Renal cortex interstitium (tissue), 11 donors: Measurements from ENCODE around the gene PHF21B. TPM values are rescaled to one million over a fixed set of nuclear protein-coding genes. Genes with fewer than 3 reads are reported as not detected.

Source experiments
- DNase-seq, 11 donors: peaks; one replicate each; pipeline ENCODE4 v3.0.0-alpha.2; 2013; ENCODE audit warnings: low read depth in 9 of 11, low spot score in 4 of 11; ENCODE audit errors: extremely low read depth in 1 of 11
- polyA plus RNA-seq, 3 donors: library from polyadenylated mRNA; unstranded; fragments of 120-200 nt; gene quantifications; one replicate each; pipeline ENCODE4 v1.2.1, GENCODE V29; 2013; ENCODE audit not compliant: insufficient read length in 3 of 3

The PHF21B gene
- polyA plus RNA-seq, 3 donors, result 4.3 to 7.4 (median 4.5) TPM

GRCh38 chr22:44890416-44891292 is 119.2 kb downstream of the PHF21B start:
- no peak for DNase-seq

GRCh38 chr22:44889255-44889878 is 120.4 kb downstream of the PHF21B start:
- DNase-seq, result no peak

GRCh38 chr22:44888491-44889254 is 121.1 kb downstream of the PHF21B start:
- no peak for DNase-seq

DNA sequence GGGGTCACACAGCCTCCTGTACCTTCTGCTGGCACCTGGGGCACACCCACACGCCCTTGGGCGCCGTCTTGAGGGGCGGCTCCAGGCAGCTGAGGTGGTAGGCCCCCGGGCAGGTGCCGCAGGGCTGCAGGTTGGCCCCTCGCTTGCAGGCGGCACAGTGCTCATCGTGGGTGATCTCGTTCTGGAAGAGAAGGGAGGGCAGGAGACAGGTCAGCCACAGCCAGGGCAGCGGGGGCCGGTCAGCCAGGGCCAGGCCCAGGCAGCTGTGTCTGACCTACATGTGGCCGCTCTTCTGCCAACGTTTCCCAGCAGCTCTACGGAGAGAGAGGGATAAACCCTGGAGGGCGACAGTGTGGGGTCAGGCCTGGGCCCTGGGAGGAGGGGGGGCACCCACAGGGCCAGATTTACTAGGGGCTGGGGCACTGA is 121.9 kb downstream of the PHF21B start:
- DNase-seq, result no peak

- DNase-seq, result no peak
These were observed 123.9 kb downstream of the PHF21B start for GRCh38 chr22:44885806-44886360.

- no peak for DNase-seq
These were observed 124.6 kb downstream of the PHF21B start for GRCh38 chr22:44884968-44885805.

DNA sequence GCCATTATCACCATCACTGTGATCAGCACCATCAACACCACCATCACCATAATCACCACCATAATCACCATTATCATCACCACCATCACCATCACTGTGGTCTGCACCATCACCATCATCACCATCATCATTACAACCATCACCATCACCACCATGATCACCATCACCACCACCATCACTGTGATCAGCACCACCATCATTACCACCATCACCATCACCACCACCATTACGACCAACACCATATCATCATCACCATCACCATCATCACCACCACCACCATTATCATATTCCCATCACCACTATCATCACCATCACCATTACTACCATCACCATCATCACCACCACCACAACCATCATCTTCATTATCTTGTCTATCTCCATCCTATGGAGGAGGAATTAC is 125.2 kb downstream of the PHF21B start:
- no peak for DNase-seq

DNA sequence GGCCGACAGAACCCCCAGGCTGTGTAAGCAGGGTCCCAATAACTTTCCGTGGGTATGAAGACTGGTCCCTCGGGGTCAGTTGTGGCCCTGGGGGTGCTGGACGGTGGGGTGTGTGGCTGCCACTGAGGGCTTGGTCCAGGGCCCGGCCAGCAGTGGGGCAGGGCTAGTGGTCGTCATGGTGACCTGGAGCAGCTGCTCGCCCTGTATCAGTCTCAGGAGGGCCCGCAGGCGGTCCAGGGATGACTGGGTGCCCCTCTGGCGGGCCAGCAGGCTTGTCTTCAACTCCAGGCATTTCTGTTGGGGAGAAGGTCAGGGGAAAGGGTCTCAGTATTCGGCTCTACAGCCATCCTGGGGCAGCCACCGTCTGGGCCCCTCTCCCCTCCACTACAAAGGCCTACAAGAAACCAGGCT is 126.8 kb downstream of the PHF21B start:
- no peak for DNase-seq

GRCh38 chr22:44882226-44882905 is 127.4 kb downstream of the PHF21B start:
- no peak for DNase-seq

GRCh38 chr22:44881624-44882023 is 128.2 kb downstream of the PHF21B start:
- DNase-seq, result no peak

DNA sequence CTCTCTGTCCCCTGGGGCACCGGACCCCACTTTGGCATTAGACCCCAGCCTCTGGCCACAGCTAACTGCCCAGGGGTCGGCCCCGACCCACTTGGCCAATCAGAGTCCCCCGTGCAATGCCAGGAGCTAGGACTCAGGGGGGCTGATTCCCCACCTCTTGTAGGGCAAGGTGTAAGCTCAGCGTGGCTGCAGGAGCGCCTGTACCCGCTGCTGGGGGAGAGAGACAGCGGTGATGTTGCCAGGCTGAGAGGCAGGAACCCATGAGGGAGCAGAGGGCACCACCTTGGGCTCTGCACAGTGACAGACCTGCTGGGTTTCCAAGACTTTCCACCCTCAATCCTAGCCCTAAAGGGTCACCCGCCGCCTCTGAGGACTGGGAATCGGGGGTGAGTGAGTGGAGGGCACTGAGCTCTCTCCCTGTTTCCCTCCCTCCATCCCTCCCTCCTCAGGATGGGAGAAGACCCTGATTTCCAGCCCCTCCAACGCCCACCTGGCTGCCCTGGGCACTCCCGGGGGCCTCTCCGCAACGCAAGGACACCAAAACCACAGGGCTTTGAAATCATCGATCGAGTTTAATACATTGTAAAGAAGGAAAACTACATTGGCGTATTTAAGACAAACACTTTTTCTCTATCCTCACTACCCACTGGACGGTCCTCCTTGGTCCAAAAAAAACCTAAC is 129.1 kb downstream of the PHF21B start:
- DNase-seq, result no peak

GRCh38 chr22:44879301-44879680 is 130.5 kb downstream of the PHF21B start:
- no peak for DNase-seq

DNA sequence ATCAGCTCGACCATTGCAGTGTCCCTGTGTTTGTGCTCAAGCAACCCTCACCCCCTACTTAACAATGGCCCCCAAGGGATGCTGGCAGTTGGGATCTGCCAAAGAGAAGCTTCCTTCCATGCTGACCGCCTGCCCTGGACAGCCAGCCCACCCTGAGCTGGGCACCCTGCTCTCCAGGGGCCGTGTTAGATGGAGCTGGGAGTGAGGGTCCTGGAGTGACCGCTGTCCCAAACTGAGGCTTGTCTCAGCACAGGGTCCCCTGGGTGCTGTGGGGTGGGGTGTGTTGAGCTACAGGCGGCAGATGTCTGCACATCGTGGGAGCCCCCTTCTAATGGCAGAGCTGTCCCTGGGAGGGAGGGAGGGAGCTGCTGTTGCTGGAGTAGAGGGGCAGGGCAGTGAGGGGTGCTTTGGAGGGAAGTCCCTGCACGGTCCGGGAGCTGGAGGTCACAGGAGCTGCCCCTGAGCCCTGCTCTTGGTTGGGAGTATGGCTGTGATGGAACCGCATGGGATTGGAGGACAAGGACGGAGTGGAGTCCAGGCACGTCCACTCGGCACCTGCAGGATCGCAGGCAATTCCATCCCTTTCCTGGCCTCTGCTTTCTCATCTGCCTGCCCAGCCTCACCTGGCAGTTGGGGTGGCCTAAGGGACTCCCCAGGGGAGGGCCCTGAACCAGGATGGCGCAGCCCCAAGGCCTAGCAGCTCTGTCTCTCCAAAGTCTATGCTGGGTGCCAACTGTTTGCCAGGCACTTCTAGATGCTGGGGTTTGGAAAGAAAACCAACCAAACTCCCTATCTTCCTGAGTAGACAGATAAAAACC is 131.1 kb downstream of the PHF21B start:
- DNase-seq, result no peak

DNA sequence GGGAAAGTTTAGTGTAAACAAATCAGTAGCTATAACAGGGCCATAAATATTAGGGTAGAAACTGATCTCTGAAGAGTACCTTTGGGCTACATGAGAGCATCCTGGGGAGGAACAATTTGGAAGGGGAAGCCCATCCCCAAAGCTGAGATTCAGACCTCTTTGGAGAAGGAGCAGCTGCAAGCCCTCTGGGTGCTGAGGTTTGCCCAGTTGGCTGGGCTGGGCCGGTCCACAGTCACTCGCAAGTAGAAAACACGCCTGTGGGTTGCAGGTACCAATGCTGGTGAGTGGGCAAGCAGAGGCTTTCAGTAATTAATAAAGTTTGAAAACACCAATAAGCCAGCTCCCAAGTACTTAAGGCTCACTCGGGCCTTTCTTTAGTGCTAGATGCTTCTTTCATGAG is 132.9 kb downstream of the PHF21B start:
- DNase-seq, result no peak

GRCh38 chr22:44871782-44872181 is 138.0 kb downstream of the PHF21B start:
- no peak for DNase-seq

- no peak for DNase-seq
These were observed 139.8 kb downstream of the PHF21B start for GRCh38 chr22:44870021-44870420.

DNA sequence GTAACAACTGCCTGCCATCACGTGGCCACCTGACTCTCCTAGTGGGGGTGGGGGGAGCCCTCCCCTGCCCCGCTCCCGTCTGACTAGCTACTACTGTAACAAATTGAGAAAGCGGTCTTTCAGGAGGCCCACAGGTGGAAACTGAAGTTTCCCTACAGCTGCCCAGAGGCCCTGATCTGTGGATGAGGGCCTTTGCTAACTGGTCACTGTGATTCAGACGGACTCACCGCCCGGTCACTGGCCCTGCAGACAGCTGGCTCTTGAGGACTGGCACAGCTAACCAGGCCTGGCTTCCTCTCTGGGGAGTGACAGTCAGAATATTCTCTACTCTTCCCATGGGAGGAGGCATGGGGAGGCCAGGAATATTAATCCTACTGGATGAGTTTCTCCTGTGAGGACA is 140.6 kb downstream of the PHF21B start:
- DNase-seq, result no peak
